Activated CD8-positive, alpha-beta memory T cell treated with anti-CD3 and anti-CD28 coated beads for 4 hours (primary cell): ENCODE results near the gene MACROD2.
"Not testable (repeated sequence)": the region's sequence is repeated elsewhere in the genome, so short reads cannot be mapped to it uniquely, and the experiment has no call there.

Experiments used
- DNase-seq, 2 donors: peaks; one replicate each; pipeline ENCODE4 v3.0.0-alpha.2; 2020; ENCODE audit warnings: low read depth in 2 of 2

MACROD2 gene

DNA sequence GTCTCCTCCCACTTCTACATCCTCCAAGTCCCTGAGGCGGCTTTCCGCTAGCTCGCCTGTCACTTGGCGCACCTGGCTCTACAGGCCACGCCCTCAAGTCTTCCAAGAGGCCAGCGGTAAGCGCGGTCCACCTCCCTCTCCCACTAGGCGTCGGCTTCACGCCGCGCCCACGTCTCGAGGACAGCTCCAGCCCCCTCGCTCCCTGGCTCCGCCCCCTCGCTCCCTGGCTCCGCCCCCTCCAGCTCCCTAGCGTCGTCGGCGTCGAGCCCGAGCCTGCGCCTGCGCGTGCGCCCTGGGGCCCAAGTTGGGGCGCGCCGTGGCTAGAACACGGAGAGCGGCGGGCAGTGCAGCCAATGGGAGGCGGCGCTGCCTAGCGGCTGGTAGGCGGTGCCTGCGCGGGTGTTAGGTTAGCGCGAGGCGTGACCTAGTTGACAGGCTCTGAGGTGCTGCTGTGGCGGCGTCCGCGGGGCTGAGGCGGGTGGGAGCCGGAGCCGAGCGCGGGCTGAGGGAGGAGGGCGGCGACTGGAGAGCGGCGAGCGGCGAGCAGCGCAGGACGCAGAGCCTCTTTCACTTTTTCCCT, at the start of gene MACROD2:
Gene MACROD2, plus strand, starts transcription at position 431 of the 580 bp plus-strand sequence.
- peak in 1 of 2 donors; percentile 7 for DNase-seq

DNA sequence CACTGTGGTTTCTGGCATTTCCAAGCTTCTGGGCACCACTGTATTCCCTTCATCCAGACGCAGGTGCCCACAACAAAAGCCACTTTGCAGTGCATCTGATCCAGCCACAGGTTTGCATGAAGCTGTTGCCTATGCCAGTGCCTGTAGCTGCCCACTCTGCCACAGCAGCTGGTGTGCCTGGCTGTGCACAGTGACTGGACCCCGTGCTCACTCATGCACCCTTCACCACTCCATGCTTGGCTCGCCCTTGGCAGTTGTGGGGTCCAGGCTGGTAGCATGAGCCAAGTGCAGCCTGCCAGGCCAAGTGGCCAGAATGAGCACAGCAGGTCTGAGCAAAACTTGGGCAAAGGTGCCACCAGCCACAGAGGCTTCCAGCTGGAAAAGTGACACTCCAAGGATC, 47.6 kb upstream of the MACROD2 start:
- no peak for DNase-seq

GRCh38 chr20:13953227-13953626, 42.1 kb upstream of the MACROD2 start:
- no peak for DNase-seq

DNA sequence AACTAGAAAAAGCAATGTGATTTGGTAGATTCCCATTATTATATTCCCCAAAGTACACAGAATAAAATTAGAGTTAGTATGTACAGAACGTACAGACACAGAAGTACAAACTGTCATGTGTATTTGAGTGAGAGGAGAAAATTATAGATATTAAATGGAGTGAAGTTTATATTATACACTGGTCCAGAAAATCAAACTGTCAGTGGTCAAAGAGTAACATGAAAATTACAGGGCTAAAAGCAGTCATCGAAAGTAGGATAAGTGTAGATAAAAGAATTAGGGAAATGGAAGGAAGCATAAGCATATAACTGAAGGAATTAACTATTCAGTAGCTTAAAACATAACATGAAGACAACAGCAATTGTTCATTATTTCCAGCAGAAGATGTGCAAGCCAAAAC, 35.2 kb upstream of the MACROD2 start:
- no peak for DNase-seq

DNA sequence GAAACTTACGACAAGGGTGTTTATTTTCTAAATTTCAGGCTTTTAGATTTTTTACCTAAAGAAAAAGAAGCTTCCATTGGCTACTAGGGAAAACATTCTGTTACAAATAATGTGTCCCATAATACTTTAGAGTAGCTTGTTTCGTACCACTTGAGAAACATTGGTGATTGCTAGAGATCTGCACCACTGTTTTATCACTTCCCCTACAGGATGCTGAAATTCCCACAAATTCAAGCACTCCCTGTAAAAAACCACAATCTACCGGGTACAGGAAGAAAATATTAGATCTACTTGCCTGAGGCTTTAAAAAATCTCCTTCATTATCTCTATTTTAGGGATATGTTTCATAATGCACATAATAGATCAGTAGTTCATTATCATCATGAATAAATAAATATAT, 34.8 kb upstream of the MACROD2 start:
- no peak for DNase-seq

DNA sequence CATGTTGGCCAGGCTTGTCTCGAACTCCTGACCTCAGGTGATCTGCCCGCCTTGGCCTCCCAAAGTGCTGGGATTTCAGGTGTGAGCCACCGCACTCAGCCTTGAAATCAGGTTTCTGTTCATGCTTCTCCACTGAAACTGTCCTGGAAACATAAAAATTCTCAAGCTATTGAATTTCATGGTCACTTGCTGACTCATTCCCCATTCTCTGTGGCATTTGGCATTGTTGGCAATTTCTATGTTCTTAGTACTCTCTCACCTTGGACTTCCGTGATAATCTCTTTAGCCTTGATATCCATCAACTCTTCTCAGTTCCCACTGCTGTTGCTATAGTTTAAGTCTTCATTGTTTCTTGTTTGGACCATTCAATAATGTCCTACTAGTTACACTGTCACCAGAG, 11.1 kb upstream of the MACROD2 start:
- DNase-seq = no peak

- no peak for DNase-seq
Observed at GRCh38 chr20:13990465-13990864, 4.9 kb upstream of the MACROD2 start, which contains the start of gene SEL1L2. SEL1L2 (minus strand) TSS chr20:13990614; CDS start chr20:13990534, 80 bp downstream.

GRCh38 chr20:13991311-13991710, 4.0 kb upstream of the MACROD2 start:
- DNase-seq = no peak

- not testable (repeated sequence) for DNase-seq
Observed at GRCh38 chr20:13991955-13992354, 3.4 kb upstream of the MACROD2 start.

DNA sequence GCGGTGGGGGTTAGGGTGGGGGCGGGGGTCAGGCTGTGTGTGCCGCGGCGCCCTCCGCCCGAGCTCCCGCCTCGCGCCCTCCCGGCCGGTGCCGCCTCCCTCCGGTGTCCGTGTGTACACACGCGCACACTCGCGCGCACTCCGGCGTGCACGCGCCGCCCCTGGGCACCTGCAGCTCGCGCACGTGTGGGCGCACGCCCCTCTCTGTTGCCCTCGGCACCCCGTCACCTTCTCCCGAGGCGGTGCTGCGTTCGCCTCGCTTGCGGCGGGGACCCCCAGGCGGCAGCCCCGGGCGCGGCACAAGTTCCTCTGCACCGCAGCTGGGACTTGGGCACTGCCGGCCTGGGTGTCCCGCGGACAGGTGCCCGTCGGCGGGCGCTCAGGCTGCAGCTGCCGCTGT, 525 bp downstream of the MACROD2 start:
- DNase-seq = no peak

GRCh38 chr20:13996265-13996664, 949 bp downstream of the MACROD2 start:
- no peak for DNase-seq

DNA sequence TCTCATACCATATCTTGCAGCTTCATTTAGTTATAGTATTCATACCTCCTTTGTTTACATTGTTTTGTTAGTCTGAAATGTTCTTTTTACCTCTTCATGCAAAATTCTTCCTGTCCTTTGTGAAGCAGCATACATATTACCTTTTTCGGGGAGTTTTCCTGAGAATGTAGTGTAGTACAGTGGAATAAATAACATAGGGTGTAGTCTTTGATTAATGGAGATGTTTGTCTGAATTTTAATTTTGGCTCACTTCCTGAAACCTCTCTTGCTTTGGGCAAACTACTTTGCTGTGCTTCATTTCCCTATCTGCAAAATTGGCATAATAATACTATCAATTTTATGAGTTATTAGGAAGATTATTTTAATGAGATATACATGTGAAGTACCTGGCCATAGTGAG, 5.6 kb downstream of the MACROD2 start:
- DNase-seq = no peak

DNA sequence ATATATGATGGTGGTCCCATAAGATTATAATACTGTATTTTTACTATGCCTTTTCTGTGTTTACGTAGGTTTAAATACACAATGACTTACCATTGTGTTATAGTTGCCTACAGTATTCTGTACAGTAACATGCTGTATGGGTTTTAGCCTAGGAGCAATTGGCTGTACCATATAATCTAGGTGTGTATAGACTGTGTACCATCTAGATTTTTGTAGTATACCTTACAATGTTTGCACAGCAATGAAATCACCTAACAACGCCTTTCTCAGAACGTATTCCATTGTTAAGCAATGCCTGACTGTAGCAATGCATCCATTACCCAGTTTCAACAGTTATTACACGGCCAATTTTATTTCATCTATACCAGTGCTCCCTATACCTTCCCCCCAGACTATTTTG, 10.7 kb downstream of the MACROD2 start:
- no peak for DNase-seq

DNA sequence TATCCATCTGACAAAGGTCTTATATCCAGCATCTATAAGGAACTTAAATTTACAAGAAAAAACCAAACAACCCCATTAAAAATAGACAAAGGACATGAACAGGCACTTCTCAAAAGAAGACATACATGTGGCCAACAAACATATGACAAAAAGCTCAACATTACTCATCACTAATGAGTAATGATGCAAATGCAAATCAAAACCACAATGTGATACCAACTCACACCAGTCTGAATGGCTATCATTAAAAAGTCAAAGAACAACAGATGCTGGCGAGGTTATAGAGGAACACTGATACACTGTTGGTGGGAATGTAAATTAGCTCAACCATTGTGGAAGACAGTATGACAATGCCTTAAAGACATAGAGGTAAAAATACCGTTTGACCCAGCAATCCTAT, 13.9 kb downstream of the MACROD2 start:
- no peak for DNase-seq

DNA sequence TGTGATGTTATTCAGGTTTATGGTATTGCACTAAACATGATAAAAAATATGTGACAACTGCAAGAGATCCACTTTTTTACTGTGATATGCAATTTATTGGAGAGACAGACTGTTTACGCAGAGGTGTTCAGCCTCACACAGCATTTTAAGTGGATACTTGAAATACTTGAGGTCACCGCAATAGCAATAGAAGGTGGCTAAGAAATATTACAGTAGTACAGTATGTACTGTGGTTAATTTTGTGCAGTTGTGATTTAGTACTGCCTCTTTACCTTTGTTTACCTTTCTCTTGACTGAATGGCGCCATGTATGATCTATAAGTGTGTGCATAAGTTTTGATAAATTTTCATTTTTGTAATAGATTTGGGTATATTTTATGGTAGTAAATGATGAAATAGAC, 17.4 kb downstream of the MACROD2 start:
- DNase-seq = no peak

- no peak for DNase-seq
Observed at GRCh38 chr20:14030991-14031390, 35.7 kb downstream of the MACROD2 start.

- DNase-seq = no peak
Observed at GRCh38 chr20:14033310-14033709, 38.0 kb downstream of the MACROD2 start.

DNA sequence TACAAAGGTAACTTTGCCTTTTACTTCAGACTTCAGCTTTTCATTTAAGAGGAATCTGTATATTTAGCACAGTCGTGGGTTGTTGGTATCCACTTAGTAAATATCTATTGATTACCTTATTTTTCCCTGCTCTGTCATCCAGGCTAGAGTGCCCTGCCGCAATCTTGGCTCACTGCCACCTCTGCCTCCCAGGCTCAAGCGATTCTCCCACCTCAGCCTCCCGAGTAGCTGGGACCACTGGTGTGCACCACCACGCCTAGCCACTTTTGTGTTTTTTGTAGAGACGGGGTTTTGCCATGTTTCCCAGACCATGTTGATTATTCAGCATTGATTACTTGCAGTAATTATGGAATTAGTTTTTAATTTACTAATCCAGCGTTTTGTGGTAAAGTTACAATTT, 41.3 kb downstream of the MACROD2 start:
- no peak for DNase-seq

DNA sequence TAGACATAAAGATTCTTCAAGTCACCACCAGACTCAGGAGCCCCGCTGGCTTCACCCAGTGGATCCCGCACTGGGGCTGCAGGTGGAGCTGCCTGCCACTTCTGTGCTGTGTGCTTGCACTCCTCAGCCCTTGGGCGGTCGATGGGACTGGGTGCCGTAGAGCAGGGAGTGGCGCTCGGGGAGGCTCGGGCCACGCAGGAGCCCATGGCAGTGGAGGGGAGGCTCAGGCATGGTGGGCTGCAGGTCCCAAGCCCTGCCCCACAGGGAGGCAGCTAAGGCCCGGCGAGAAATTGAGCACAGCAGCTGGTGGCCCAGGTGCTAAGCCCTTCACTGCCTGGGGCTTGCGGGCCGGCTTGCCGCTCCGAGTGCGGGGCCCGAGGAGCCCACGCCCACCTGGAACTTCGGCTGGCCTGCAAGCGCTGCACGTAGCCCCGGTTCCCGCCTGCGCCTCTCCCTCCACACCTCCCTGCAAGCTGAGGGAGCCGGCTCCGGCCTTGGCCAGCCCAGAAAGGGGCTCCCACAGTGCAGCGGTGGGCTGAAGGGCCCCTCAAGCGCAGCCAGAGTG, 49.5 kb downstream of the MACROD2 start:
- not testable (repeated sequence) for DNase-seq

- no peak for DNase-seq
Observed at GRCh38 chr20:14046534-14046933, 51.2 kb downstream of the MACROD2 start.

GRCh38 chr20:14049111-14049510, 53.8 kb downstream of the MACROD2 start:
- DNase-seq = no peak

- DNase-seq = no peak
Observed at GRCh38 chr20:14051454-14051853, 56.1 kb downstream of the MACROD2 start.

GRCh38 chr20:14055127-14055742, 59.9 kb downstream of the MACROD2 start:
- DNase-seq = no peak

- no peak for DNase-seq
Observed at GRCh38 chr20:14062171-14062570, 66.9 kb downstream of the MACROD2 start.
